GM21576 (cell line): ENCODE results near the gene PMPCA.

ENCODE experiments used
- ATAC-seq: cut with Tn5 transposase; IDR thresholded peaks from one replicate; pipeline ENCODE4 v1.9.1; 2021; ENCODE audit warnings: mild to moderate bottlenecking, moderate library complexity; ENCODE audit not compliant: unreplicated experiment

PMPCA gene

GRCh38 chr9:136372561-136373299 is 37.7 kb upstream of the PMPCA start:
- ATAC-seq, result no peak

GRCh38 chr9:136373300-136374182 is 36.9 kb upstream of the PMPCA start, which contains the start of gene CARD9:
Gene CARD9 (minus strand): TSS chr9:136373669. CDS start chr9:136372078, 1,591 bp downstream.
- ATAC-seq, result no peak

- no peak for ATAC-seq
Observed at GRCh38 chr9:136374183-136374575, 36.3 kb upstream of the PMPCA start.

GRCh38 chr9:136375096-136375495 is 35.4 kb upstream of the PMPCA start:
- ATAC-seq, result no peak

GRCh38 chr9:136376457-136376856 is 34.0 kb upstream of the PMPCA start:
- ATAC-seq, result no peak

- ATAC-seq, result no peak
Observed at GRCh38 chr9:136377341-136378169, 32.9 kb upstream of the PMPCA start.

- ATAC-seq, result no peak
Observed at GRCh38 chr9:136378170-136379002, 32.1 kb upstream of the PMPCA start.

GRCh38 chr9:136379003-136379287 is 31.5 kb upstream of the PMPCA start:
- ATAC-seq, result no peak

GRCh38 chr9:136379401-136379800 is 31.1 kb upstream of the PMPCA start:
- no peak for ATAC-seq

- ATAC-seq, result no peak
Observed at GRCh38 chr9:136379891-136380290, 30.6 kb upstream of the PMPCA start.

GRCh38 chr9:136380381-136380780 is 30.1 kb upstream of the PMPCA start:
- no peak for ATAC-seq

- ATAC-seq, result no peak
Observed at GRCh38 chr9:136381311-136381710, 29.1 kb upstream of the PMPCA start.

- no peak for ATAC-seq
Observed at GRCh38 chr9:136381966-136382513, 28.4 kb upstream of the PMPCA start.

GRCh38 chr9:136383436-136383835 is 27.0 kb upstream of the PMPCA start:
- no peak for ATAC-seq

GRCh38 chr9:136385015-136385414 is 25.4 kb upstream of the PMPCA start:
- no peak for ATAC-seq

GRCh38 chr9:136386018-136386417 is 24.4 kb upstream of the PMPCA start:
- no peak for ATAC-seq

GRCh38 chr9:136387217-136387616 is 23.2 kb upstream of the PMPCA start:
- ATAC-seq, result no peak

GRCh38 chr9:136389396-136389795 is 21.1 kb upstream of the PMPCA start:
- ATAC-seq, result no peak

GRCh38 chr9:136391737-136392537 is 18.5 kb upstream of the PMPCA start:
- no peak for ATAC-seq
